ENCODE data around the gene ASB4.
A peak's percentile ranks its signal among the peaks of the same experiment; 100 is the strongest.
"Not testable (repeated sequence)": the region's sequence is repeated elsewhere in the genome, so short reads cannot be mapped to it uniquely, and the experiment has no call there.

ASB4 gene

GRCh38 chr7:95485391-95486123, at the start of gene ASB4:
Gene ASB4, plus strand, starts transcription at chr7:95485943. Its CDS starts 29 bp downstream, at chr7:95485972.
- DNase-seq: no peak

GRCh38 chr7:95436407-95436806, 49.3 kb upstream of the ASB4 start:
- no peak for DNase-seq

GRCh38 chr7:95440394-95441038, 45.2 kb upstream of the ASB4 start:
- no peak for DNase-seq

- no peak for DNase-seq
Measured at GRCh38 chr7:95441042-95441823, 44.5 kb upstream of the ASB4 start.

- DNase-seq: no peak
Measured at GRCh38 chr7:95444796-95445195, 40.9 kb upstream of the ASB4 start.

GRCh38 chr7:95446618-95447017, 39.1 kb upstream of the ASB4 start:
- no peak for DNase-seq

GRCh38 chr7:95454438-95455045, 31.2 kb upstream of the ASB4 start:
- DNase-seq: no peak

GRCh38 chr7:95457947-95458346, 27.8 kb upstream of the ASB4 start:
- no peak for DNase-seq

GRCh38 chr7:95460653-95461052, 25.1 kb upstream of the ASB4 start:
- DNase-seq: not testable (repeated sequence)

GRCh38 chr7:95467912-95468607, 17.7 kb upstream of the ASB4 start:
- DNase-seq: no peak

- no peak for DNase-seq
Measured at GRCh38 chr7:95469187-95469586, 16.6 kb upstream of the ASB4 start.

GRCh38 chr7:95469848-95470247, 15.9 kb upstream of the ASB4 start:
- DNase-seq: no peak

GRCh38 chr7:95470452-95470851, 15.3 kb upstream of the ASB4 start:
- DNase-seq: no peak

- DNase-seq: no peak
Measured at GRCh38 chr7:95471071-95471470, 14.7 kb upstream of the ASB4 start.

- DNase-seq: no peak
Measured at GRCh38 chr7:95472581-95473161, 13.1 kb upstream of the ASB4 start.

GRCh38 chr7:95473276-95473985, 12.3 kb upstream of the ASB4 start:
- DNase-seq: no peak

- no peak for DNase-seq
Measured at GRCh38 chr7:95476072-95476847, 9.5 kb upstream of the ASB4 start.

GRCh38 chr7:95476904-95477594, 8.7 kb upstream of the ASB4 start:
- peak; percentile 68 for DNase-seq

- DNase-seq: no peak
Measured at GRCh38 chr7:95478272-95479037, 7.3 kb upstream of the ASB4 start.
